ENCODE data around the gene ANKRD44.

The ANKRD44 gene

GRCh38 chr2:197308996-197309690 lies 1.4 kb downstream of the ANKRD44 start:
- Mint-ChIP-seq H3K27me3 (no peaks in the 10 kb centered on the region), H3K9me3 (no peaks in the 10 kb centered on the region), H3K36me3 (peaks cover 17 to 19% of the 10 kb centered on the region in 2 donors), H3K27ac (peak overlapping the region; percentile 93), H3K4me3 (peak overlapping the region; percentile 92 to 95), H3K4me1 (peaks cover 41 to 76% of the 10 kb centered on the region in 2 donors)
- no peak for DNase-seq
- ATAC-seq (replicated peaks): peak in 1 of 2 donors; percentile 0

- H3K4me3 Mint-ChIP-seq: peak overlapping the region; percentile 92 to 95
- DNase-seq: no peak
- peak overlapping the region; percentile 93 for H3K27ac Mint-ChIP-seq
- no peak for ATAC-seq (replicated peaks)
- peaks cover 41 to 79% of the 10 kb centered on the region in 2 donors for H3K4me1 Mint-ChIP-seq
- H3K36me3 Mint-ChIP-seq: peaks cover 17 to 19% of the 10 kb centered on the region in 2 donors
- H3K9me3 Mint-ChIP-seq: no peaks in the 10 kb centered on the region
- no peaks in the 10 kb centered on the region for H3K27me3 Mint-ChIP-seq
Observed at GRCh38 chr2:197308585-197308984, 2.0 kb downstream of the ANKRD44 start.

GRCh38 chr2:197307933-197308521 lies 2.6 kb downstream of the ANKRD44 start:
- ATAC-seq (replicated peaks) (peak; percentile 33 to 50), DNase-seq (no peak)
- H3K27me3 Mint-ChIP-seq: no peaks in the 10 kb centered on the region
- H3K27ac Mint-ChIP-seq: peak overlapping the region; percentile 93
- H3K4me1 Mint-ChIP-seq: peaks cover 40 to 79% of the 10 kb centered on the region in 2 donors
- peaks cover 19 to 21% of the 10 kb centered on the region in 2 donors for H3K36me3 Mint-ChIP-seq
- peak overlapping the region; percentile 92 to 95 for H3K4me3 Mint-ChIP-seq
- no peaks in the 10 kb centered on the region for H3K9me3 Mint-ChIP-seq

GRCh38 chr2:197307236-197307932 lies 3.2 kb downstream of the ANKRD44 start:
- ATAC-seq (replicated peaks): peak in 1 of 2 donors; percentile 18

GRCh38 chr2:197306696-197307040 lies 3.9 kb downstream of the ANKRD44 start:
- Mint-ChIP-seq H3K27me3 (no peaks in the 10 kb centered on the region), H3K27ac (peak overlapping the region; percentile 93), H3K4me3 (peak overlapping the region; percentile 74 to 92), H3K9me3 (no peaks in the 10 kb centered on the region), H3K36me3 (peaks cover 30 to 32% of the 10 kb centered on the region in 2 donors), H3K4me1 (peaks cover 48 to 79% of the 10 kb centered on the region in 2 donors)
- no peak for DNase-seq
- ATAC-seq (replicated peaks): no peak

More at GRCh38 chr2:197307236-197307932, 3.2 kb downstream of the ANKRD44 start:
- Mint-ChIP-seq H3K36me3 (peaks cover 24 to 27% of the 10 kb centered on the region in 2 donors), H3K4me3 (peak overlapping the region; percentile 92 to 95), H3K9me3 (no peaks in the 10 kb centered on the region), H3K27me3 (no peaks in the 10 kb centered on the region), H3K27ac (peak overlapping the region; percentile 93), H3K4me1 (peaks cover 46 to 79% of the 10 kb centered on the region in 2 donors)
- DNase-seq: no peak

- Mint-ChIP-seq H3K36me3 (peaks cover 32 to 36% of the 10 kb centered on the region in 2 donors), H3K27me3 (no peaks in the 10 kb centered on the region), H3K4me1 (peaks cover 46 to 79% of the 10 kb centered on the region in 2 donors), H3K27ac (peak overlapping the region; percentile 93), H3K4me3 (peak overlapping the region; percentile 74 to 92), H3K9me3 (peaks cover 0 to under 1% of the 10 kb centered on the region in 2 donors)
- DNase-seq: no peak
- no peak for ATAC-seq (replicated peaks)
Observed at GRCh38 chr2:197306024-197306695, 4.4 kb downstream of the ANKRD44 start.

- ATAC-seq (replicated peaks): peak in 1 of 2 donors; percentile 12
- peaks cover 0 to 5% of the 10 kb centered on the region in 2 donors for H3K9me3 Mint-ChIP-seq
Observed at GRCh38 chr2:197304556-197305011, 6.0 kb downstream of the ANKRD44 start.

GRCh38 chr2:197300139-197300538 lies 10.4 kb downstream of the ANKRD44 start:
- Mint-ChIP-seq H3K4me1 (peaks cover 58 to 95% of the 10 kb centered on the region in 2 donors), H3K9me3 (peaks cover 0 to 10% of the 10 kb centered on the region in 2 donors), H3K27ac (peak overlapping the region; percentile 42), H3K27me3 (no peaks in the 10 kb centered on the region), H3K4me3 (peak overlapping the region in 1 of 2 donors; percentile 51), H3K36me3 (peaks cover 51 to 66% of the 10 kb centered on the region in 2 donors)
- ATAC-seq (replicated peaks): no peak
- DNase-seq: no peak

More at GRCh38 chr2:197304556-197305011, 6.0 kb downstream of the ANKRD44 start:
- Mint-ChIP-seq H3K4me1 (peaks cover 52 to 92% of the 10 kb centered on the region in 2 donors), H3K4me3 (peak overlapping the region; percentile 72 to 74), H3K36me3 (peaks cover 38 to 46% of the 10 kb centered on the region in 2 donors), H3K27ac (peak overlapping the region; percentile 86), H3K27me3 (no peaks in the 10 kb centered on the region)
- no peak for DNase-seq

- no peak for DNase-seq
- ATAC-seq (replicated peaks): no peak
- no peaks in the 10 kb centered on the region for H3K27me3 Mint-ChIP-seq
- peaks cover 43 to 64% of the 10 kb centered on the region in 2 donors for H3K36me3 Mint-ChIP-seq
- H3K4me1 Mint-ChIP-seq: peaks cover 57 to 95% of the 10 kb centered on the region in 2 donors
- peaks cover 0 to 10% of the 10 kb centered on the region in 2 donors for H3K9me3 Mint-ChIP-seq
- peak overlapping the region; percentile 88 for H3K27ac Mint-ChIP-seq
- peak overlapping the region in 1 of 2 donors; percentile 46 for H3K4me3 Mint-ChIP-seq
Observed at GRCh38 chr2:197298609-197299008, 12.0 kb downstream of the ANKRD44 start.

GRCh38 chr2:197297772-197298318 lies 12.7 kb downstream of the ANKRD44 start:
- peaks cover 0 to 10% of the 10 kb centered on the region in 2 donors for H3K9me3 Mint-ChIP-seq
- H3K4me3 Mint-ChIP-seq: peak overlapping the region; percentile 41 to 48
- ATAC-seq (replicated peaks): peak; percentile 51 to 54
- no peaks in the 10 kb centered on the region for H3K27me3 Mint-ChIP-seq
- peaks cover 39 to 61% of the 10 kb centered on the region in 2 donors for H3K36me3 Mint-ChIP-seq
- H3K4me1 Mint-ChIP-seq: peaks cover 61 to 97% of the 10 kb centered on the region in 2 donors
- DNase-seq: no peak
- peak overlapping the region; percentile 88 for H3K27ac Mint-ChIP-seq

- Mint-ChIP-seq H3K27ac (peak overlapping the region; percentile 80), H3K4me1 (peaks cover 61 to 97% of the 10 kb centered on the region in 2 donors), H3K4me3 (peak overlapping the region; percentile 64 to 75), H3K36me3 (peaks cover 39 to 63% of the 10 kb centered on the region in 2 donors), H3K9me3 (peaks cover 0 to 10% of the 10 kb centered on the region in 2 donors), H3K27me3 (no peaks in the 10 kb centered on the region)
- DNase-seq: no peak
- peak; percentile 58 to 61 for ATAC-seq (replicated peaks)
Observed at GRCh38 chr2:197297266-197297665, 13.3 kb downstream of the ANKRD44 start.

GRCh38 chr2:197296835-197297234 lies 13.7 kb downstream of the ANKRD44 start:
- H3K27me3 Mint-ChIP-seq: no peaks in the 10 kb centered on the region
- DNase-seq: no peak
- H3K36me3 Mint-ChIP-seq: peaks cover 39 to 64% of the 10 kb centered on the region in 2 donors
- ATAC-seq (replicated peaks): peak; percentile 38 to 46
- peaks cover 62 to 97% of the 10 kb centered on the region in 2 donors for H3K4me1 Mint-ChIP-seq
- peak overlapping the region; percentile 64 to 75 for H3K4me3 Mint-ChIP-seq
- peak overlapping the region; percentile 80 for H3K27ac Mint-ChIP-seq
- H3K9me3 Mint-ChIP-seq: peaks cover 0 to 10% of the 10 kb centered on the region in 2 donors

GRCh38 chr2:197294260-197294659 lies 16.3 kb downstream of the ANKRD44 start:
- peaks cover 57 to 88% of the 10 kb centered on the region in 2 donors for H3K4me1 Mint-ChIP-seq
- peak overlapping the region; percentile 92 for H3K27ac Mint-ChIP-seq
- no peaks in the 10 kb centered on the region for H3K27me3 Mint-ChIP-seq
- no peak for DNase-seq
- H3K36me3 Mint-ChIP-seq: peaks cover 26 to 55% of the 10 kb centered on the region in 2 donors
- H3K9me3 Mint-ChIP-seq: peaks cover 0 to 8% of the 10 kb centered on the region in 2 donors
- H3K4me3 Mint-ChIP-seq: peak overlapping the region; percentile 67
- peak; percentile 43 to 51 for ATAC-seq (replicated peaks)

All from stimulated activated naive B cell treated with anti-CD40 and anti-IgM and Interleukin-4, amounts not matched to agents 10 μg/mL and 1 μg/mL and 100 μg/mL, for 72 hours (primary cell).